OCI-LY1 (cell line): ENCODE measurements around the gene DCTD.

Experiments
- H2AFZ ChIP-seq: fragments of 200-600 bp; sonication (generic), shearing (Covaris generic); 2 replicates; pipeline ENCODE4 v1.6.0; 2014; ENCODE audit warnings: antibody characterized with exemption, mild to moderate bottlenecking, low read length
- H3F3A ChIP-seq: fragments of 200-600 bp; sonication (generic), shearing (Covaris generic); 2 replicates; pipeline ENCODE4 v1.6.0; 2014; ENCODE audit warnings: mild to moderate bottlenecking, antibody characterized with exemption, low read length, moderate library complexity; ENCODE audit not compliant: insufficient read depth
- H3K27ac ChIP-seq: fragments of 200-600 bp; sonication (generic); 2 replicates; pipeline ENCODE4 v1.5.1; 2014; ENCODE audit warnings: low read length, mixed run types, mild to moderate bottlenecking, low read depth; ENCODE audit not compliant: poor library complexity, severe bottlenecking
- H3K27me3 ChIP-seq: fragments of 200-600 bp; sonication (generic); 2 replicates; pipeline ENCODE4 v1.6.0; 2014; ENCODE audit warnings: antibody characterized with exemption, mild to moderate bottlenecking, low read length, moderate library complexity; ENCODE audit not compliant: insufficient read depth
- H3K36me3 ChIP-seq: fragments of 200-600 bp; sonication (generic); 2 replicates; pipeline ENCODE4 v1.6.1; 2014; ENCODE audit warnings: mild to moderate bottlenecking, antibody characterized with exemption, low read length, moderate library complexity, mixed read lengths; ENCODE audit not compliant: insufficient read depth
- H3K4me1 ChIP-seq: fragments of 200-600 bp; sonication (generic); 2 replicates; pipeline ENCODE4 v1.5.1; 2014; ENCODE audit warnings: mild to moderate bottlenecking, low read length, moderate library complexity; ENCODE audit not compliant: insufficient read depth, severe bottlenecking
- H3K4me2 ChIP-seq: fragments of 200-600 bp; sonication (generic), shearing (Covaris generic); 2 replicates; pipeline ENCODE4 v1.6.1; 2014; ENCODE audit warnings: low read length
- H3K4me3 ChIP-seq: fragments of 200-600 bp; sonication (generic); 2 replicates; pipeline ENCODE4 v1.5.1; 2014; ENCODE audit warnings: low read length, low read depth, mild to moderate bottlenecking, mixed read lengths; ENCODE audit not compliant: poor library complexity, severe bottlenecking
- H3K79me2 ChIP-seq: fragments of 200-600 bp; shearing (Covaris generic); 2 replicates; pipeline ENCODE4 v1.6.1; 2016; ENCODE audit warnings: mixed run types, low read length, mixed read lengths; ENCODE audit not compliant: insufficient read depth
- H3K9ac ChIP-seq: fragments of 200-600 bp; sonication (generic), shearing (Covaris generic); 2 replicates; pipeline ENCODE4 v1.6.1; 2014; ENCODE audit warnings: mild to moderate bottlenecking, low read length, mixed read lengths
- H3K9me2 ChIP-seq: fragments of 200-600 bp; sonication (generic), shearing (Covaris generic); 2 replicates; pipeline ENCODE4 v1.6.1; 2014; ENCODE audit warnings: low read depth, mild to moderate bottlenecking, low read length, mixed read lengths
- H3K9me3 ChIP-seq: fragments of 200-600 bp; shearing (Covaris generic); 2 replicates; pipeline ENCODE4 v1.6.1; 2014; ENCODE audit warnings: low read length, mixed read lengths
- H4K20me1 ChIP-seq: fragments of 200-600 bp; sonication (generic), shearing (Covaris generic); 2 replicates; pipeline ENCODE4 v1.6.0; 2016; ENCODE audit warnings: mild to moderate bottlenecking, low read length; ENCODE audit not compliant: insufficient read depth
- EZH2 ChIP-seq: fragments of 200-600 bp; sonication (generic), shearing (Covaris generic); IDR thresholded peaks from 2 replicates; pipeline ENCODE4 v1.8.0; 2017; ENCODE audit warnings: borderline replicate concordance, mixed run types, mild to moderate bottlenecking, antibody characterized with exemption, low read length, moderate library complexity, mixed read lengths
- TF ChIP-seq, protein P1 (sequence below): fragments of 200-600 bp; sonication (generic), shearing (Covaris generic); IDR thresholded peaks from 2 replicates; pipeline ENCODE4 v1.5.1; 2017; ENCODE audit warnings: mild to moderate bottlenecking, antibody characterized with exemption, low read length, moderate library complexity, mixed read lengths

DCTD gene

GRCh38 chr4:182906786-182907185 lies 10.4 kb downstream of the DCTD start:
- H3K4me2 ChIP-seq = no peak overlapping the region
- no peaks in the 10 kb centered on the region for H3K9me3 ChIP-seq
- TF ChIP-seq EZH2 = no peak
- TF ChIP-seq, protein P1, sequence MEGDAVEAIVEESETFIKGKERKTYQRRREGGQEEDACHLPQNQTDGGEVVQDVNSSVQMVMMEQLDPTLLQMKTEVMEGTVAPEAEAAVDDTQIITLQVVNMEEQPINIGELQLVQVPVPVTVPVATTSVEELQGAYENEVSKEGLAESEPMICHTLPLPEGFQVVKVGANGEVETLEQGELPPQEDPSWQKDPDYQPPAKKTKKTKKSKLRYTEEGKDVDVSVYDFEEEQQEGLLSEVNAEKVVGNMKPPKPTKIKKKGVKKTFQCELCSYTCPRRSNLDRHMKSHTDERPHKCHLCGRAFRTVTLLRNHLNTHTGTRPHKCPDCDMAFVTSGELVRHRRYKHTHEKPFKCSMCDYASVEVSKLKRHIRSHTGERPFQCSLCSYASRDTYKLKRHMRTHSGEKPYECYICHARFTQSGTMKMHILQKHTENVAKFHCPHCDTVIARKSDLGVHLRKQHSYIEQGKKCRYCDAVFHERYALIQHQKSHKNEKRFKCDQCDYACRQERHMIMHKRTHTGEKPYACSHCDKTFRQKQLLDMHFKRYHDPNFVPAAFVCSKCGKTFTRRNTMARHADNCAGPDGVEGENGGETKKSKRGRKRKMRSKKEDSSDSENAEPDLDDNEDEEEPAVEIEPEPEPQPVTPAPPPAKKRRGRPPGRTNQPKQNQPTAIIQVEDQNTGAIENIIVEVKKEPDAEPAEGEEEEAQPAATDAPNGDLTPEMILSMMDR = no peak
- H4K20me1 ChIP-seq = no peaks in the 10 kb centered on the region
- H3K4me3 ChIP-seq = no peak overlapping the region
- H3K9ac ChIP-seq = no peak overlapping the region
- H2AFZ ChIP-seq = no peak overlapping the region
- no peaks in the 10 kb centered on the region for H3K9me2 ChIP-seq
- H3K27me3 ChIP-seq = no peaks in the 10 kb centered on the region
- H3K27ac ChIP-seq = no peak overlapping the region
- no peaks in the 10 kb centered on the region for H3K4me1 ChIP-seq
- H3K36me3 ChIP-seq = peaks cover 34% of the 10 kb centered on the region
- H3F3A ChIP-seq = no peaks in the 10 kb centered on the region
- H3K79me2 ChIP-seq = no peaks in the 10 kb centered on the region

DNA sequence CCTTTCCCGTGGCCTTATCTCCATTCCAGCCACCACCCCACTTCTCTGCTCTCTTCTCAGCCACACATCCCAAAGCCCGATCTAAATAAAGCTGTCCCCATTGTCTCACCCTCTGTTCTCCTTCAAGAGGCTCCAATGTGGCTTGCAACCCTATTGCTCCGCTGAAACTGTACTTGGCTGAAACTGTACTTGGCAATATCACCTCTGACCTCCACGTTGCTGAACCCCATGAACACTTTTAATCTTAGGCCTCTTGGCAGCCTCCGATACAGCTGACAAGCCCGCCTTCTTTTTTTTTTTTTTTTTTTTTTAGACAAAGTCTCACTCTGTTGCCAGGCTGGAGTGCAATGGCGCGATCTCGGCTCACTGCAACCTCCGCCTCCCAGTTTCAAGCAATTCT lies 12.1 kb downstream of the DCTD start:
- Histone ChIP-seq H3K9ac (no peak overlapping the region), H3K9me2 (no peaks in the 10 kb centered on the region), H3K27me3 (no peaks in the 10 kb centered on the region), H3K4me1 (no peaks in the 10 kb centered on the region), H3K36me3 (peaks cover 25% of the 10 kb centered on the region; the same call in 1 of the 2 replicates), H3K4me2 (no peak overlapping the region), H3K27ac (no peak overlapping the region), H2AFZ (no peak overlapping the region), H4K20me1 (no peaks in the 10 kb centered on the region), H3K79me2 (no peaks in the 10 kb centered on the region), H3K9me3 (no peaks in the 10 kb centered on the region), H3K4me3 (no peak overlapping the region), H3F3A (no peaks in the 10 kb centered on the region)
- TF ChIP-seq EZH2 = no peak
- TF ChIP-seq, protein P1 = no peak

- H3K9me2 ChIP-seq = no peaks in the 10 kb centered on the region
- H3K9ac ChIP-seq = no peak overlapping the region
- H3K79me2 ChIP-seq = no peaks in the 10 kb centered on the region
- no peaks in the 10 kb centered on the region for H3K9me3 ChIP-seq
- peaks cover 22% of the 10 kb centered on the region for H3K36me3 ChIP-seq
- H3K27me3 ChIP-seq = no peaks in the 10 kb centered on the region
- no peak overlapping the region for H3K4me2 ChIP-seq
- no peak overlapping the region for H2AFZ ChIP-seq
- no peak overlapping the region for H3K27ac ChIP-seq
- no peak overlapping the region for H3K4me3 ChIP-seq
- H4K20me1 ChIP-seq = no peaks in the 10 kb centered on the region
- TF ChIP-seq EZH2 = no peak
- TF ChIP-seq, protein P1 = no peak
- no peaks in the 10 kb centered on the region for H3K4me1 ChIP-seq
- no peaks in the 10 kb centered on the region for H3F3A ChIP-seq
Measured at GRCh38 chr4:182904211-182904761, 12.9 kb downstream of the DCTD start.
